Stimulated activated naive CD4-positive, alpha-beta T cell treated with Interleukin-2 at 50 U/mL for 16 hours (primary cell): ENCODE measurements around the gene SRMS.
"Not testable (repeated sequence)": the region's sequence is repeated elsewhere in the genome, so short reads cannot be mapped to it uniquely, and the experiment has no call there.

Source experiments
- DNase-seq: peaks from one replicate; lab custom pipeline; 2025; lab: John Stamatoyannopoulos, UW

SRMS gene

GRCh38 chr20:63565699-63566335 is 18.3 kb upstream of the SRMS start:
- no peak for DNase-seq

DNA sequence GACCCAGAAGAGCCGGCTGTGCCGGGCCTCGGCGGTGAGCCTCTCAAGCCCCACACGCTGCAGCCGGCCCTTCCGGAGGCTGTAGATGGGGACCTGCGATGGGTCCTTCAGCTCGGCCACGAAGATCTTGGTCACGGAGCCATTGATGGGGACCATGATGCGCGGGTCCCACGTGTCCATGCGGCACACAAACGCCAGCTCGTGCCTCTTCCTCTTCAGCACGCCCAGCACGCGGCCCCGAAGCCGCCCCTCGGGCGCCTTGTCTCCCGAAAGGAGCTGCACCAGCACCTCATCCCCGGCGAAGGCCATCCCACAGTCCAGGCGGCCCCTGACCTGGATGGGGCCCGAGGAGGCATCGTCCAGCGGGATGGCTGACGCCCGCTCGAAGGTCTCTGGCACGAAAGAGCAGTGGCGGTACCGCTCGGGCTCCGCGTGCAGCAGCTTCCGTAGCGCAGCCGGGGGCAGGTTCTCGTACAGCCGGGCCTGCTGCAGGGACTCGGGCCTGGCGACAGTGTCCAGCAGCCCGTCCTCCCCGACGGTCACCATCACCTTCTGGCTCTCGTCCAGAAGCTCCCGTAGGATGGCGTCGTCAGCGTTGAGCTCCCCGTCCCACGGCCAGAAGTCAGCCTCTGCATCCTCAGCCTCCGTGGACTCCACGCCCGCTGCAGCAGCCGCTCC is 17.6 kb upstream of the SRMS start:
- no peak for DNase-seq

- no peak for DNase-seq
Measured at GRCh38 chr20:63564036-63564810, 16.7 kb upstream of the SRMS start.

- no peak for DNase-seq
Measured at GRCh38 chr20:63563225-63563935, 15.8 kb upstream of the SRMS start.

DNA sequence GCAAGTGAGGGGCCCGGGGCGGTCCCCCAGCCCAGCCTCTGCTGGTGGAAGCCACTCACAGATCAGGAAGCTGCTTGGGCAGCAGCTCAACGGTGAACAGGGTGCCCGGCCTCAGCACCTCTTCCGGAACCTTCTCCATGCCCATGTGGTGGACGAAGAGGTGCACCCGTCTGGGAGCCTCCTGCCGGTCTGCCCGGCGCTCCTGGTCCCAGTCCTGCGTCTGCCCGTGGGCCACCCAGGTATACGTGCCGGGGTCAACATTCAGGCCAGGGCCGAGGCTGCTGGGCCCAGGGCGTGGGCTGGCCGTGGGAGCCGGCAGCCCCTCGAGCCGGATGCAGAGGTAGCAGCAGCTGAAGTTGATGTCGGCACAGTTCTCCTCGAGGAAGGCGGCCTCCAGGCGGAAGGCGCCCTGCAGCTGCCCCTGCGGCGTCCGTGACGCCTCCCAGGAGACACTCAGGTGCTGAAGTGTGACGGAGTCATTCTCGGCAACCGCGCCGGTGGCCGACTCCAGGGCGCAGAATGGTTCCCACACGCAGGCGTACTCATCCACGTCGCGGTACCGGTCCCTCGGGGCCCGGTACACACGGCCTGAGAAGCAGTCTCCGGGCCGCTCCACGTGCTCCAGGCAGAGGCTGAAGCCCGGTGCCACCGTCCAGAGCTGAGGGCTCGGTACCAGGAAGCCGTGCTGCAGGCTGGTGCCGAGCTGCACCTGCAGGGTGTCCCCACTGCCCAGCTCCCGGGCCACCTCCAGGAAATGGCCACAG is 15.1 kb upstream of the SRMS start:
- no peak for DNase-seq

DNA sequence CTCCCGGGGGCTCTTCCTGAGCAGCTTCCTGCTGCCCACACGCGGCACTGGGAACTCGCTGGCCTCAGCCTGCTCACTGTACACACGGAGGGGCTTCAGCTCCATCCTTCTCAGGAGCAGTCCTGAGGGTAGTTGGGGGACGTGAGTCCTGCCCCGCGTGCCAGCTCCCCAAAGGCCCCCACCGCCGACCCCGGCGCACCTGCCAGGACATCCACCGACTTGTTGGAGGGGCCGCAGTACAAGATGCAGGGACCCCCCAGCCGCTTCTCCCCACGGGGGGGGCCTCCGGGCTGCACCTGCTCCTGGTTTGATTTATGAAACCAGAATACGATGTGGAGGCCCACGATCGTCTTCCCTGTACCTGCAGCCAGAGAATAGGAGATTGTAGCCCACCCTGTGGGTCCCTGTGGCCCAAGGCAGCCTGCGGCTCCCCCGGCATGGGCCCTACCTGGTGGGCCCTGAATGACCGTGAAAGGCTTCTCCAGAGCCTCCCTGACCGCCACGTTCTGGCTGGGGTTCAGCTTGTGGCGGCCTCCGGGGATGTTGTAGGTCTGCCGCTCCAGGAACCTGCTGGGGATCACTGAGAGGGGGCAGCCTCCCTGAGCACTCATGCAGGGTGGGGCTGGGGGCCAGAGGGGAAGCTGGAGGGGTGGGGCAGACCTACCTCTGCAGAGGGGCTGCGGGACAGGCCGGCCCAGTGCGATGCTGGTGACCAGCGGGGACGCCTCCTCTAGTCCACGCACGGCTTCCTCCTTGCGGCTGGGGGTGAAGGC is 14.3 kb upstream of the SRMS start:
- no peak for DNase-seq

DNA sequence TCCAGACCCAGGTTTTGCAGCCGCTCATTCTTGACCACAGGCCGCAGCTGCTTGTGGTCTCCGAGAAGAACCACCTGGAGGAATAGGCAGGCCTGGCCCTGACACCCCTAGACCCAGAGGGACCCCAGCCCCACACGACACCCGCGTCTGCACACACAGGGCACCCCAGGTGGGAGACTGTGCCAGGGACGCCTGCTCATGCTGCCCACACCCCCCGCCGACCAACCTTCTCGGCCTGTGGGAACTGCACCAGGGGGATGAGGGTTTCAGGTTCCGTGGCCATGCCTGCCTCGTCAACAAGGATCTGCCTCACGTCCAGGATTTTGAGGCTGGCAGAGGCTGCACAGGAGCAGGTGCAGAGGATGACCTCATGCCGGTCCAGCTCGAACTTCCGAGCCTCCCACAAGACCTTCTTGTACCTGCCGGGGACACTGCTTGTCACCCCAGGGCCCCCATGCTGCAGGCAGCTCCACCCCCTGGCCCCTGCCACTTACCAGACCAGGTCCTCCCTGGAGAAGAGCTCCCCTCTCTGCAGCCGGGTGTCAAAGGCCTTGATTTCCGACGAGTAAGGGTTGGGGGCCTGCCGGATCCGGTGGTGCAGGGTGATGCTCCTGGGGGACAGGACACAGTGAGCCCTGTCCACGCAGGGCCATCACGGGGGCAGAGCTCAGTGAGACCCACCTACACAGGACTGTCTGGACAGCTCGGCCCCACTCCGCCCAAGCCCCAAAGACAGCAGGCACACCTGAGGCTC is 13.5 kb upstream of the SRMS start:
- no peak for DNase-seq

DNA sequence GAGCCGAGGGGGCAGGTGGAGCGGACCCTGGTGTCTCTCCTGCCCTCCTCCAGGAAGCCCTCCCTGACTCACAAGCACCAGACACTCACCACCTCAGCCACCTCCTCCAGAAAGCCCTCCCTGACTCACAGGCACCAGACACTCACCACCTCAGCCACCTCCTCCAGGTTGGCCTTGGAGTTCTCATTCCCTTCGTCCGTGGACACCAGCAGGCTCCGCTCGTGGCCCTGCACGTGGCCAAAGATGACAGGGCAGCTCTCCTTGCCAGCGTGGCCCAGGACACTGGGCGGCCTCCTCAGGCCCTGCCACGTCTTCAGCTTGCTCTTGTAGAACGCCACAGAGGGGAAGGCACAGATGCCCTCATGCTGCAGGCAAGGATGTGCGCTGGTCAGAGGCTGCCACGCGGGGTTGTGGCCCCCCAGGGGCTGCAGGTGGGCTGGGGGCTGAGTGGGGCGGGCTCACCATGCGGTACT is 12.8 kb upstream of the SRMS start:
- DNase-seq, result no peak

GRCh38 chr20:63559485-63560332 is 12.2 kb upstream of the SRMS start:
- not testable (repeated sequence) for DNase-seq

- no peak for DNase-seq
Measured at GRCh38 chr20:63558804-63559484, 11.4 kb upstream of the SRMS start.

DNA sequence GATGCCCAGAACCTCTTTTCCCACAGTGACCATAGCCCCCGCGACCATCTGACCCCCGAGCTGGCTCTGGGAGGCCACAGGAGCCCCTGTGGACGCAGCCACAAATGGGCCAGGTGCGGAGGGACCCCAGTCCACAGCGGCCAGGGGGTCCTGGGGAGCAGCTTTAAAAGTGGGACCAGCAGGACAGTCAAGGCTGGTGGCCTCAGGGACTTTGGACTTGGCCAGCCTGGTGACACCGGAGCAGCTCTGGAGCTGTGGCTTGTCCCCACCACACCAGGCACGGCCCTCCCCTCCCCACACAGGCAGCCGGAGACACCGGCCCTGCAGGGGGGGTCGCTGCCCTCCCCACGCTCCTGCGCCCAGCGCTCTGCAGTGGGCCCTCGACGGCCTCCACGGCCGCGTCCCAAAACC is 9.9 kb upstream of the SRMS start:
- no peak for DNase-seq

DNA sequence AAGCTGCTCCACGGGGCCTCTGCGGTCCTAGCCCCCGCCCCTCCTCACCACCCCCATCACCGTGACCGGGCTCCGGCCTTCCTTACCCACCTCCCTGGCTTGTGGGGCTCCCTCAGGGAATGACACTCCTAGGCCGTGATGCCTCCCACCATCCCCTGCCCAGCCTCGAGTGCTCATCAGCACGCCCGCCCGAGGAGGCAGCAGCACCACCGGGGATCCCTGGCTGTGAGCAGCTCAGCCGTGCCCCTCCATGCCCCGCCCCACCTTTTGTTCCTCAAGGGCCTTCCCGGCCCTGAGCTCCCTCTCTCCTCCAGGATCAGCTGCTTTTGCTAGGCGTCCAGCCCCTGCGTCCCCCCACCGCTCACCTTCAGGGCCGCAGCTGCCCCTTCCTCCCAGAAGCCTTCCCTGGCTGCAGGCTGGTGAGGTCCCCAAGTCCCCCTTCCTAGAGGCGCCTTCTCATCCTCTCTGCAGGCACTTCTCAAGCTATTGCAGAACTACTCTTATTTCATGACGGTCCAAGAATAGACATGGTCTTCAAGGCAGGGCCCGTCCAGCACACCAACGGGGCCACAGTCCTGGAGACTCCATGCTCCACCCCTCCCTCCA is 9.4 kb upstream of the SRMS start:
- DNase-seq, result no peak

DNA sequence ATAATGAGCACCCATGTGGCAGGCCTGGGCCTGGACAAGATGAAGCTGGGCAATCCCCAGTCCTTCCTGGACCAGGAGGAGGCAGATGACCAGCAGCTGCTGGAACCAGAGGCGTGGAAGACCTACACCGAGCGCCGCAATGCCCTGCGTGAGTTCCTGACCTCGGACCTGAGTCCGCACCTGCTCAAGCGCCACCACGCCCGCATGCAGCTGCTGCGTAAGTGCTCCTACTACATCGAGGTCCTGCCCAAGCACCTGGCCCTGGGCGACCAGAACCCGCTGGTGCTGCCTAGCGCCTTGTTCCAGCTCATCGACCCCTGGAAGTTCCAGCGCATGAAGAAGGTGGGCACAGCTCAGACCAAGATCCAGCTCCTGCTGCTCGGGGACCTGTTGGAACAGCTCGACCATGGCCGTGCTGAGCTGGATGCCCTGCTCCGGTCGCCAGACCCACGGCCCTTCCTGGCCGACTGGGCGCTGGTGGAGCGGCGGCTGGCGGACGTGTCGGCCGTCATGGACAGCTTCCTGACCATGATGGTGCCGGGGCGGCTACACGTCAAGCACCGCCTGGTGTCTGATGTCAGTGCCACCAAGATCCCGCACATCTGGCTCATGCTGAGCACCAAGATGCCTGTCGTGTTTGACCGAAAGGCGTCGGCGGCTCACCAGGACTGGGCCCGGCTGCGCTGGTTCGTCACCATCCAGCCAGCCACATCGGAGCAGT is 8.3 kb upstream of the SRMS start:
- no peak for DNase-seq

DNA sequence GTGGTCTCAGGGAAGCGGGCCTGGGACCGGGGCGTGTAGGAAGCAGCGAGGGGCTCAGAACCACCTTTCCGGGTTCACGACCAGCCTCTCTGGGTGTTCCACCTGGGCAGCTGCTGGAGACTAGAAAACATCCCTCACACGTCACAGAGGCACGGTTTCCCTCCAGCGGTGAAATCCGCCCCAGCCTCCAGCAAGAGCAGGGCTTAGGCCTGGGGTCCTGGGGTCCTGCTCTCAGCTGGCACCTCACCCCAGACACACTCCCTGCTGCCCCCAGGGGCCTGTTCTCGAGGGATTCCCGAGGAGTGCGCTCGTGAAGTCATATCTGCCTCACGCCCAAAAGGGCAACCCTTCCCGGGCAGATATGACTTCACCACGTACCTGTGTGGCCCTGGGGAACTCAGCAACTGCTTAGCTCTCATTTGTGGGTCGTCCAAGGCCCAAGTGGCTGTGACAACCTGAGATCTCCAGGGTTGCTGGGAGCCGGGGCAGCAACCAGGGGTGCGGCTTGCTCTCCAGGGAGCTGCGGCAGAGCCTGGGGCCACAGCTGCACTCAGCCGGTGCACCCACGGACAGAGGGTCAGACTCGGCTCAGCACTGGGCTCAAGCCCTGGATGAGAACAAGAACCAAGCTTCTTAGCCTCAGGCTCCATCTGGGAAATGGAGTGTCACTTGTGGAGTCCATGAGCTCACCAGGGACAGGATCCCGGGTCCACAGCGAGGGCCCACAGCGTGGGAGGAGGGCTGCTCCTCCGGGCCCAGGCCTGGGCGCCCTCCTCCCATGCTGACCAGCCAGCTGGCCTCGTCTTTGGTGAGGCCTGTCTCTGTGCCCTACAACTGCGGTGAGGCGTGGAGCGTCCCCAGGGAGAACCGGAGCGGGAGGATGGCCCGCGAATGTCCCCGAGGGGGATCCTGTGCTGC is 7.1 kb upstream of the SRMS start:
- DNase-seq, result no peak

DNA sequence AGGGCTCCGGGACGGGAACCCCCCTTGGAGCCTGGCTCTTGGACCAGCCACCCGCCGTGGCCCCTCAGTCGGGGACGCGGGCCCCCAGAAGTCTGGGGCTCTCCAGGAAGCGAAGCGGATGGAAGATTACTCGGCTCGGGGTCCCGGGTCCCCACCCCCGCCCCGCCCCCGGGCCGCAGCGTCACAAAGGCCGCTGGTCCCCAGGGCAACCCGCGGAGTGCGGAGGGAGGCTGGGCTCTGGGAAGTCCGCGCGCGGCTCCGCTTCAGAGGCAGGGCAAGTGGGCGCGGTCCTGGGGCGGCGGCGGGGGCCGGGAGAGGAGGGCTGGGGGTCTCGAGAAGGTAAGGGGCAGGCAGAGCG is 6.4 kb upstream of the SRMS start, which contains the start of gene FNDC11:
TSS of gene FNDC11 (plus strand) at position 227 of the 358 bp plus-strand sequence. CDS start 1,505 bp downstream, outside the sequence.
- DNase-seq, result peak; percentile 44

DNA sequence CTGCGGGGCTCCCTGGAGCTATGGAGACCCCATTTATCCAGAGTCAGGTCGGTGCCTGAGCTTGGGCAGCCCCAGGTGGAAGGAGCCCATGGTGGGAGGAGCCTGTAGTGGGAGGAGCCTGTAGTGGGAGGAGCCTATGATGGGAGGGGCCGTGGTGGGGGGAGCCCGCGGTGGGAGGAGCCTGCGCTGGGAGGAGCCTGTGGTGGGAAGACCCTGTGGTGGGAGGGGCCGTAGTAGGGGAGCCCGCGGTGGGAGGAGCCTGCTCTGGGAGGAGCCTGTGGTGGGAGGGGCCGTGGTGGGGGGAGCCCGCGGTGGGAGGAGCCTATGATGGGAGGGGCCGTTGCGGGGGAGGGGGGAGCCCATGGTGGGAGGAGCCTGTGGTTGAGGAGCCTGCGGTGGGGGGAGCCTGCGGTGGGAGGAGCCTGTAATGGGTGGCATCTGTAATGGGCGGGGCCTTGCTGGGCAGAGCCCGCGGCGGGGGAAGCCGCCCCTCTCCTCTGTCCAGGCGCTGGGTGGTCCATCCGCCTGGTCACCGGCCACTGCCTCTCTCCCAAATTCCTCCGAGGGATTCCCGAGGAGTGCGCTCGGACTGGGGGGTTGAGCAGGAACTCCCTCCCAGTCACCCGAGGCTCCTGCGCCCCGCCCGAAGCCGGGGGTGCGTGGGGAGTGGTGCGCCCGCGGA is 5.8 kb upstream of the SRMS start:
- DNase-seq, result peak; percentile 87
